T-cell (primary cell): ENCODE measurements around the gene NEBL. TPM values are rescaled to one million over a fixed set of nuclear protein-coding genes. Genes with fewer than 3 reads are reported as not detected.

ENCODE experiments used
- ATAC-seq, 4 experiments: fragments of 200-7000 bp in 3 of 4; fragments of 150-1000 bp in 1 of 4; cut with Tn5 transposase; replicated peaks in 1 of 4; 1 replicate in 3 of 4; 2 replicates in 1 of 4; pipeline ENCODE4 v1.10.0; 2021; ENCODE audit warnings: moderate library complexity in 3 of 4, mild to moderate bottlenecking in 2 of 4, moderate number of reproducible peaks in 1 of 4
- CTCF ChIA-PET, 2 donors: fragments of 300-600 bp; sonication (Branson Sonifier 250); formaldehyde crosslinking; loops; one replicate each; lab custom pipeline; 2022; ENCODE audit warnings: antibody characterized with exemption in 2 of 2; lab: Charles Lee
- POLR2A ChIA-PET, 2 donors: fragments of 300-600 bp; sonication (Branson Sonifier 250); formaldehyde crosslinking; loops; one replicate each; lab custom pipeline; 2022; ENCODE audit warnings: antibody characterized with exemption in 2 of 2; lab: Charles Lee
- DNase-seq, 35 experiments: peaks; one replicate each; pipeline versions ENCODE4 v3.0.0 to v3.0.0-alpha.2; 2013 to 2023
- H3K27ac ChIP-seq: one replicate; pipeline ENCODE4 v1.5.1; 2013; ENCODE audit warnings: low read length
- H3K27me3 ChIP-seq, 2 experiments: replicated peaks in 1 of 2; 1 replicate in 1 of 2; 2 replicates in 1 of 2; pipeline versions ENCODE4 v1.6.1 to v1.7.0; 2013; ENCODE audit warnings: low read length in 1 of 2, mixed read lengths in 1 of 2; ENCODE audit not compliant: control insufficient read depth in 2 of 2, insufficient read depth in 2 of 2; ENCODE audit errors: extremely low read depth in 1 of 2
- H3K36me3 ChIP-seq, 2 donors: 1 replicate in 1 of 2; 2 replicates in 1 of 2; pipeline versions ENCODE4 v1.6.1 to v1.7.0; 2013; ENCODE audit warnings: low read length in 1 of 2; ENCODE audit not compliant: control insufficient read depth in 2 of 2, insufficient read depth in 1 of 2; ENCODE audit errors: extremely low read depth in 1 of 2
- H3K4me1 ChIP-seq, 2 experiments: 1 replicate in 1 of 2; 2 replicates in 1 of 2; pipeline versions ENCODE4 v1.6.1 to v1.7.0; 2013; ENCODE audit warnings: low read length in 2 of 2, mixed read lengths in 1 of 2; ENCODE audit not compliant: insufficient read depth in 2 of 2, control insufficient read depth in 1 of 2; ENCODE audit errors: extremely low read depth in 1 of 2
- H3K4me3 ChIP-seq, 2 donors: 1 replicate in 1 of 2; 2 replicates in 1 of 2; pipeline versions ENCODE4 v1.5.1 to v1.7.0; 2013; ENCODE audit warnings: mild to moderate bottlenecking in 2 of 2, low read length in 1 of 2, moderate library complexity in 1 of 2; ENCODE audit not compliant: control insufficient read depth in 1 of 2; ENCODE audit errors: extremely low read depth in 1 of 2
- H3K9me3 ChIP-seq: 2 replicates; pipeline ENCODE4 v1.7.0; 2013
- H3K27ac Mint-ChIP-seq, 2 donors: one replicate each; pipeline ENCODE4 v1.8.0; 2020 to 2021; ENCODE audit warnings: mild to moderate bottlenecking in 2 of 2, mixed read lengths in 2 of 2
- H3K27me3 Mint-ChIP-seq, 2 donors: one replicate each; pipeline ENCODE4 v1.8.0; 2021 to 2022; ENCODE audit warnings: mixed read lengths in 2 of 2
- H3K36me3 Mint-ChIP-seq: one replicate; pipeline ENCODE4 v1.8.0; 2021; ENCODE audit warnings: mixed read lengths
- H3K4me1 Mint-ChIP-seq, 3 donors: one replicate each; pipeline ENCODE4 v1.8.0; 2020 to 2022; ENCODE audit warnings: mixed read lengths in 3 of 3, mild to moderate bottlenecking in 1 of 3
- H3K4me3 Mint-ChIP-seq, 3 donors: one replicate each; pipeline ENCODE4 v1.8.0; 2020 to 2022; ENCODE audit warnings: mild to moderate bottlenecking in 3 of 3, mixed read lengths in 3 of 3, moderate library complexity in 3 of 3
- H3K9me3 Mint-ChIP-seq, 3 donors: one replicate each; pipeline ENCODE4 v1.8.0; 2020 to 2022; ENCODE audit warnings: mixed read lengths in 3 of 3
- WGBS: methylation state at CpG from one replicate; pipeline ENCODE4 v1.1.5; 2013; ENCODE audit warnings: missing lambda C conversion rate; ENCODE audit not compliant: insufficient coverage; 5-methylcytosine and 5-hydroxymethylcytosine counted together
- total RNA-seq, 35 experiments: library from RNA in 6 of 35; stranded (reverse) in 6 of 35; fragments of 120-200 nt in 1 of 35; gene quantifications; one replicate each; pipeline versions ENCODE4 v1.2.1 to v1.2.4 and lab custom pipeline; 2013 to 2026

The NEBL gene
- total RNA-seq, 5 donors from 2014 or later (not counting 1 experiment from before 2014, with no cell fraction given): 0.41 to 1.4 (median 0.62) TPM

- H3K4me1 Mint-ChIP-seq: no peaks in the 10 kb centered on the region
- CTCF ChIA-PET: no interaction called here
- Histone ChIP-seq H3K4me3 (no peak overlapping the region), H3K9me3 (no peaks in the 10 kb centered on the region), H3K4me1 (no peaks in the 10 kb centered on the region), H3K36me3 (no peaks in the 10 kb centered on the region), H3K27ac (no peak overlapping the region), H3K27me3 (no peaks in the 10 kb centered on the region)
- H3K36me3 Mint-ChIP-seq: no peaks in the 10 kb centered on the region
- H3K4me3 Mint-ChIP-seq: no peak overlapping the region
- H3K27ac Mint-ChIP-seq: no peak overlapping the region
- peaks cover 0 to 9% of the 10 kb centered on the region in 2 donors for H3K27me3 Mint-ChIP-seq
- POLR2A ChIA-PET: no interaction called here
- WGBS: no CpG with 5 or more reads among the region's 1 CpG
- ATAC-seq (no peak), DNase-seq (no peak)
- peaks cover 0 to 9% (median 0%) of the 10 kb centered on the region in 3 donors for H3K9me3 Mint-ChIP-seq
Measured at GRCh38 chr10:20856484-20856883, 40.6 kb downstream of the NEBL start.

- Histone ChIP-seq H3K9me3 (no peaks in the 10 kb centered on the region), H3K4me3 (no peak overlapping the region), H3K36me3 (no peaks in the 10 kb centered on the region), H3K4me1 (no peaks in the 10 kb centered on the region), H3K27ac (no peak overlapping the region), H3K27me3 (no peaks in the 10 kb centered on the region)
- DNase-seq (no peak), ATAC-seq (no peak)
- Mint-ChIP-seq H3K4me3 (no peak overlapping the region), H3K9me3 (peaks cover 0 to 9% (median 0%) of the 10 kb centered on the region in 3 donors), H3K27me3 (peaks cover 0 to 7% of the 10 kb centered on the region in 2 donors), H3K4me1 (no peaks in the 10 kb centered on the region), H3K36me3 (no peaks in the 10 kb centered on the region), H3K27ac (no peak overlapping the region)
- ChIA-PET CTCF (interaction anchor here in 1 of 2 donors (0.6 kb wide), 1 partner anchor 665 kb away, joined by 5 read pairs; no protein-coding TSS in a partner anchor), POLR2A (no interaction called here)
- no CpG with 5 or more reads among the region's 5 CpGs for WGBS
Measured at GRCh38 chr10:20855398-20856038, 41.6 kb downstream of the NEBL start.

- Mint-ChIP-seq H3K27ac (no peak overlapping the region), H3K36me3 (no peaks in the 10 kb centered on the region), H3K27me3 (peaks cover 0 to 7% of the 10 kb centered on the region in 2 donors), H3K4me3 (no peak overlapping the region), H3K9me3 (peaks cover 0 to 11% (median 9%) of the 10 kb centered on the region in 3 donors), H3K4me1 (no peaks in the 10 kb centered on the region)
- POLR2A ChIA-PET: no interaction called here
- no CpG with 5 or more reads among the region's 2 CpGs for WGBS
- H3K27ac ChIP-seq: no peak overlapping the region
- ATAC-seq (no peak), DNase-seq (no peak)
- H3K4me1 ChIP-seq: no peaks in the 10 kb centered on the region
- CTCF ChIA-PET: interaction anchor here in 1 of 2 donors (0.9 kb wide), 1 partner anchor 17 kb away, joined by 3 read pairs; no protein-coding TSS in a partner anchor
- H3K4me3 ChIP-seq: no peak overlapping the region
- no peaks in the 10 kb centered on the region for H3K9me3 ChIP-seq
- no peaks in the 10 kb centered on the region for H3K27me3 ChIP-seq
- H3K36me3 ChIP-seq: no peaks in the 10 kb centered on the region
Measured at GRCh38 chr10:20853276-20853675, 43.8 kb downstream of the NEBL start.

- no peaks in the 10 kb centered on the region for H3K4me1 Mint-ChIP-seq
Measured at GRCh38 chr10:20852303-20852702, 44.8 kb downstream of the NEBL start.

GRCh38 chr10:20847512-20847911 lies 49.6 kb downstream of the NEBL start:
- ChIA-PET CTCF (no interaction called here), POLR2A (no interaction called here)
- ATAC-seq (no peak), DNase-seq (no peak)
- no CpG with 5 or more reads among the region's 2 CpGs for WGBS
- no peaks in the 10 kb centered on the region for H3K4me1 ChIP-seq
- no peak overlapping the region for H3K27ac Mint-ChIP-seq
- H3K36me3 ChIP-seq: no peaks in the 10 kb centered on the region
- no peak overlapping the region for H3K27ac ChIP-seq
- H3K4me1 Mint-ChIP-seq: no peaks in the 10 kb centered on the region
- peaks cover 0 to 11% (median under 1%) of the 10 kb centered on the region in 3 donors for H3K9me3 Mint-ChIP-seq
- no peaks in the 10 kb centered on the region for H3K9me3 ChIP-seq
- no peak overlapping the region for H3K4me3 Mint-ChIP-seq
- H3K4me3 ChIP-seq: no peak overlapping the region
- peaks cover 0 to 9% of the 10 kb centered on the region in 2 donors for H3K27me3 Mint-ChIP-seq
- no peaks in the 10 kb centered on the region for H3K27me3 ChIP-seq
- H3K36me3 Mint-ChIP-seq: no peaks in the 10 kb centered on the region

More at GRCh38 chr10:20852303-20852702, 44.8 kb downstream of the NEBL start:
- Mint-ChIP-seq H3K27ac (no peak overlapping the region), H3K4me3 (no peak overlapping the region), H3K36me3 (no peaks in the 10 kb centered on the region), H3K27me3 (peaks cover 0 to 7% of the 10 kb centered on the region in 2 donors), H3K9me3 (peaks cover 0 to 11% (median 9%) of the 10 kb centered on the region in 3 donors)
- ATAC-seq: no peak
- Histone ChIP-seq H3K9me3 (no peaks in the 10 kb centered on the region), H3K27ac (no peak overlapping the region), H3K36me3 (no peaks in the 10 kb centered on the region), H3K27me3 (no peaks in the 10 kb centered on the region), H3K4me3 (no peak overlapping the region), H3K4me1 (no peaks in the 10 kb centered on the region)
- DNase-seq: no peak
- 91% methylated on average over 4 of the region's 10 CpGs for WGBS
- CTCF ChIA-PET: no interaction called here
- POLR2A ChIA-PET: no interaction called here

GRCh38 chr10:20846263-20846662 lies 50.8 kb downstream of the NEBL start:
- H3K9me3 Mint-ChIP-seq: peaks cover 0 to 11% (median 0%) of the 10 kb centered on the region in 3 donors
- H3K27ac ChIP-seq: no peak overlapping the region
- CTCF ChIA-PET: no interaction called here

More at GRCh38 chr10:20846263-20846662, 50.8 kb downstream of the NEBL start:
- no peaks in the 10 kb centered on the region for H3K4me1 Mint-ChIP-seq
- H3K27me3 Mint-ChIP-seq: peaks cover 0 to 9% of the 10 kb centered on the region in 2 donors
- no peaks in the 10 kb centered on the region for H3K4me1 ChIP-seq
- H3K27me3 ChIP-seq: no peaks in the 10 kb centered on the region
- no CpG with 5 or more reads among the region's 2 CpGs for WGBS
- POLR2A ChIA-PET: no interaction called here
- DNase-seq (no peak), ATAC-seq (no peak)
- no peak overlapping the region for H3K27ac Mint-ChIP-seq
- no peak overlapping the region for H3K4me3 ChIP-seq
- H3K9me3 ChIP-seq: no peaks in the 10 kb centered on the region
- no peaks in the 10 kb centered on the region for H3K36me3 Mint-ChIP-seq
- H3K36me3 ChIP-seq: no peaks in the 10 kb centered on the region
- H3K4me3 Mint-ChIP-seq: no peak overlapping the region
